Endothelial cell of umbilical vein (primary cell): ENCODE results near the gene TMCC2. TPM values are rescaled to one million over a fixed set of nuclear protein-coding genes. Genes with fewer than 3 reads are reported as not detected.

Source experiments
- BruUV-seq: library from RNA; stranded (reverse); fragments of 400-500 nt; replicated peaks from 2 replicates; lab custom pipeline; 2021; lab: Mats Ljungman, UMichigan
- CTCF ChIA-PET: fragments of 300-600, 350-600 bp; sonication (Branson Sonifier 250); formaldehyde crosslinking; loops from one replicate; lab custom pipeline; 2021; ENCODE audit warnings: antibody characterized with exemption, inconsistent platforms; lab: Charles Lee
- POLR2A ChIA-PET: fragments of 300-600, 350-600 bp; sonication (Branson Sonifier 250); formaldehyde crosslinking; loops from one replicate; lab custom pipeline; 2021; ENCODE audit warnings: antibody characterized with exemption, inconsistent platforms; lab: Charles Lee
- DNase-seq: peaks from one replicate; pipeline ENCODE4 v3.0.0-alpha.2; 2011; ENCODE audit warnings: low read depth, low spot score
- FAIRE-seq: peaks from 2 replicates; lab custom pipeline; 2011; peaks lifted over from hg19 to GRCh38; lab: Jason Lieb, UNC
- H2AFZ ChIP-seq: 2 replicates; pipeline ENCODE4 v1.6.0; 2012; ENCODE audit warnings: low read depth, low read length, control low read depth, inconsistent platforms
- H3K27ac ChIP-seq: 2 replicates; pipeline ENCODE4 v1.5.1; 2011; ENCODE audit warnings: low read depth, mild to moderate bottlenecking, control low read depth, low read length, moderate library complexity; ENCODE audit not compliant: insufficient read depth
- H3K27me3 ChIP-seq, 2 experiments: 2 replicates each; pipeline versions ENCODE4 v1.6.0 to v1.6.1; 2011; ENCODE audit warnings: low read length in 2 of 2, mixed read lengths in 1 of 2; ENCODE audit not compliant: control insufficient read depth in 2 of 2, insufficient read depth in 2 of 2
- H3K36me3 ChIP-seq, 2 experiments: 2 replicates in 1 of 2; 3 replicates in 1 of 2; pipeline ENCODE4 v1.5.1; 2011; ENCODE audit warnings: low read length in 2 of 2, mild to moderate bottlenecking in 1 of 2, moderate library complexity in 1 of 2; ENCODE audit not compliant: control insufficient read depth in 2 of 2, insufficient read depth in 2 of 2; ENCODE audit errors: extremely low read depth in 1 of 2
- H3K4me1 ChIP-seq: 3 replicates; pipeline ENCODE4 v1.5.1; 2011; ENCODE audit warnings: mild to moderate bottlenecking, low read length; ENCODE audit not compliant: control insufficient read depth, insufficient read depth; ENCODE audit errors: extremely low read depth
- H3K4me2 ChIP-seq: 2 replicates; pipeline ENCODE4 v1.6.1; 2011; ENCODE audit warnings: low read length, control low read depth, mixed read lengths; ENCODE audit not compliant: insufficient read depth
- H3K4me3 ChIP-seq, 3 experiments: fragments of 200-600 bp in 1 of 3; sonication (generic), shearing (Covaris generic) in 1 of 3; replicated peaks in 1 of 3; 2 replicates each; pipeline ENCODE4 v1.5.1; 2011 to 2016; ENCODE audit warnings: control low read depth in 3 of 3, low read length in 3 of 3, mild to moderate bottlenecking in 2 of 3, inconsistent platforms in 1 of 3, low read depth in 1 of 3, moderate library complexity in 1 of 3; ENCODE audit not compliant: insufficient read depth in 1 of 3
- H3K79me2 ChIP-seq: 2 replicates; pipeline ENCODE4 v1.6.0; 2012; ENCODE audit warnings: low read length, inconsistent platforms; ENCODE audit not compliant: control insufficient read depth, insufficient read depth
- H3K9ac ChIP-seq: replicated peaks from 2 replicates; pipeline ENCODE3; 2011; ENCODE audit warnings: low read length, control low read depth; ENCODE audit not compliant: insufficient read depth; ENCODE audit errors: extremely low read depth
- H3K9me1 ChIP-seq: replicated peaks from 3 replicates; pipeline ENCODE4 v1.6.0; 2011; ENCODE audit warnings: mild to moderate bottlenecking, low read length; ENCODE audit not compliant: control insufficient read depth, insufficient read depth; ENCODE audit errors: extremely low read depth
- H3K9me3 ChIP-seq: replicated peaks from 2 replicates; pipeline ENCODE4 v1.5.1; 2012; ENCODE audit warnings: low read length, inconsistent platforms; ENCODE audit not compliant: control insufficient read depth, insufficient read depth
- H4K20me1 ChIP-seq: replicated peaks from 2 replicates; pipeline ENCODE3; 2011; ENCODE audit warnings: mild to moderate bottlenecking, low read length; ENCODE audit not compliant: control insufficient read depth, insufficient read depth; ENCODE audit errors: extremely low read depth
- CTCF ChIP-seq, 2 donors: IDR thresholded peaks; 1 replicate in 1 of 2; 2 replicates in 1 of 2; pipeline ENCODE4 v1.5.1; 2011; ENCODE audit warnings: low read length in 2 of 2, mild to moderate bottlenecking in 2 of 2, moderate library complexity in 2 of 2, control low read depth in 1 of 2, inconsistent platforms in 1 of 2, low read depth in 1 of 2; ENCODE audit not compliant: insufficient read depth in 1 of 2; ENCODE audit errors: extremely low read depth in 1 of 2
- EZH2 ChIP-seq: IDR thresholded peaks from 2 replicates; pipeline ENCODE4 v1.6.1; 2012; ENCODE audit warnings: borderline replicate concordance, low read depth, mild to moderate bottlenecking, moderate library complexity, low read length, inconsistent platforms; ENCODE audit not compliant: severe bottlenecking
- FOS ChIP-seq: IDR thresholded peaks from 2 replicates; pipeline ENCODE4 v1.6.1; 2011; ENCODE audit warnings: mild to moderate bottlenecking, low read length, moderate library complexity, borderline replicate concordance; ENCODE audit not compliant: insufficient read depth
- GATA2 ChIP-seq: IDR thresholded peaks from 2 replicates; pipeline ENCODE4 v1.7.0; 2011; ENCODE audit warnings: low read depth, mild to moderate bottlenecking, moderate library complexity, mixed read lengths, low read length; ENCODE audit not compliant: insufficient read length, insufficient read depth
- JUN ChIP-seq: IDR thresholded peaks from 2 replicates; pipeline ENCODE4 v1.6.1; 2011; ENCODE audit warnings: borderline replicate concordance, low read depth; ENCODE audit not compliant: insufficient read length, insufficient read depth
- MAX ChIP-seq: IDR thresholded peaks from 2 replicates; pipeline ENCODE4 v1.6.1; 2011; ENCODE audit not compliant: insufficient read depth, insufficient read length
- MYC ChIP-seq: IDR thresholded peaks from one replicate; pipeline ENCODE4 v1.6.1; 2011; ENCODE audit warnings: mild to moderate bottlenecking, low read depth, low read length
- POLR2A ChIP-seq: IDR thresholded peaks from 2 replicates; pipeline ENCODE4 v1.6.1; 2012; ENCODE audit warnings: low read depth, mild to moderate bottlenecking, control low read depth, low read length
- POLR2AphosphoS5 ChIP-seq: IDR thresholded peaks from 2 replicates; pipeline ENCODE4 v1.6.1; 2012; ENCODE audit warnings: low read depth, mild to moderate bottlenecking, control low read depth, low read length, moderate library complexity; ENCODE audit not compliant: insufficient read depth
- dilution Hi-C: fragments of 300-500 bp; cut with MboI; formaldehyde crosslinking; loops from one replicate; pipeline ENCODE4 v1.15.0; 2019; ENCODE audit warnings: low sequenced_read_pairs; ENCODE audit not compliant: extremely low pct_ligation_motif_present
- intact Hi-C: fragments of 100-400 bp; cut with micrococcal nuclease; formaldehyde crosslinking; loops from one replicate; pipeline ENCODE4 v1.10.0; 2022
- polyA plus RNA-seq, 4 experiments: library from polyadenylated mRNA; depleted of rRNA in 3 of 4; stranded (reverse) in 3 of 4; unstranded in 1 of 4; fragments of >200 nt; gene quantifications; 2 replicates each; pipeline versions ENCODE4 v1.2.1 to v1.2.3, GENCODE V29; 2011 to 2012; ENCODE audit warnings: missing spikeins in 1 of 4
- total RNA-seq: library from RNA; stranded (reverse); gene quantifications from 2 replicates; pipeline ENCODE4 v1.2.3, GENCODE V29; 2021

TMCC2 gene
- total and polyA plus RNA-seq, 2 donors (not counting 3 experiments of a cell fraction or from before 2014, with no cell fraction given), result 2.0 to 2.1 TPM

- H3K27ac ChIP-seq, result no peak overlapping the region
- H3K36me3 ChIP-seq, result no peaks in the 10 kb centered on the region
- intact Hi-C loops (no loop called here), dilution Hi-C loops (no loop called here)
- FAIRE-seq (no peak), DNase-seq (no peak)
- H2AFZ ChIP-seq, result no peak overlapping the region
- H4K20me1 ChIP-seq, result no peaks in the 10 kb centered on the region
- no peak overlapping the region for H3K4me2 ChIP-seq
- no peaks in the 10 kb centered on the region for H3K4me1 ChIP-seq
- no peak for TF ChIP-seq CTCF (IDR thresholded peaks at IDR 0.05; ENCODE audit: extremely low read depth in 1 of 2, insufficient read depth in 1 of 2, low read depth in 1 of 2, low read length in 2 of 2)
- no peak for TF ChIP-seq POLR2A
- TF ChIP-seq FOS, result no peak
- TF ChIP-seq JUN, result no peak
- TF ChIP-seq GATA2, result no peak
- no peak for TF ChIP-seq EZH2
- TF ChIP-seq MYC, result no peak
- no peak for TF ChIP-seq MAX
- TF ChIP-seq POLR2AphosphoS5, result no peak
- peaks cover 2% of the 10 kb centered on the region for H3K79me2 ChIP-seq
- no peaks in the 10 kb centered on the region for H3K27me3 ChIP-seq
- no peaks in the 10 kb centered on the region for H3K9me3 ChIP-seq
- ChIA-PET POLR2A (interaction anchor here (0.6 kb wide), 1 partner anchor 9 kb away, joined by 3 read pairs; no protein-coding TSS in a partner anchor), CTCF (interaction anchor here (0.7 to 1.5 kb wide), 5 partner anchors 12 to 77 kb away, joined by 3 to 4 read pairs (median 3); partner anchors contain the start of gene RBBP5)
- H3K9ac ChIP-seq, result no peak overlapping the region
- H3K9me1 ChIP-seq, result no peaks in the 10 kb centered on the region
- no TSS peak for BruUV-seq
- H3K4me3 ChIP-seq, result no peak overlapping the region
These were observed 28.4 kb upstream of the TMCC2 start for GRCh38 chr1:205199090-205199930.
